GM18868 (cell line): Measurements from ENCODE around the gene RGS3.

Experiments
- ATAC-seq: cut with Tn5 transposase; IDR thresholded peaks from one replicate; pipeline ENCODE4 v1.9.1; 2021; ENCODE audit warnings: mild to moderate bottlenecking, moderate library complexity; ENCODE audit not compliant: unreplicated experiment

RGS3 gene

GRCh38 chr9:113464286-113464660 lies 746 bp downstream of the RGS3 start:
- no peak for ATAC-seq

GRCh38 chr9:113465599-113466140 lies 2.1 kb downstream of the RGS3 start:
- no peak for ATAC-seq

GRCh38 chr9:113467183-113467582 lies 3.7 kb downstream of the RGS3 start:
- no peak for ATAC-seq

GRCh38 chr9:113468716-113469448 lies 5.4 kb downstream of the RGS3 start:
- no peak for ATAC-seq

GRCh38 chr9:113471143-113471542 lies 7.6 kb downstream of the RGS3 start:
- ATAC-seq = no peak

- no peak for ATAC-seq
Measured at GRCh38 chr9:113471566-113471965, 8.0 kb downstream of the RGS3 start.

GRCh38 chr9:113472199-113472598 lies 8.7 kb downstream of the RGS3 start:
- no peak for ATAC-seq

GRCh38 chr9:113474360-113475028 lies 11.0 kb downstream of the RGS3 start:
- ATAC-seq = no peak

GRCh38 chr9:113475031-113475430 lies 11.5 kb downstream of the RGS3 start:
- no peak for ATAC-seq

- ATAC-seq = no peak
Measured at GRCh38 chr9:113475992-113476391, 12.5 kb downstream of the RGS3 start.

GRCh38 chr9:113476511-113476916 lies 13.0 kb downstream of the RGS3 start:
- no peak for ATAC-seq

GRCh38 chr9:113477058-113477457 lies 13.5 kb downstream of the RGS3 start:
- no peak for ATAC-seq

- no peak for ATAC-seq
Measured at GRCh38 chr9:113477661-113478060, 14.1 kb downstream of the RGS3 start.

- ATAC-seq = no peak
Measured at GRCh38 chr9:113479174-113479621, 15.7 kb downstream of the RGS3 start.

GRCh38 chr9:113480612-113481011 lies 17.1 kb downstream of the RGS3 start:
- ATAC-seq = no peak

GRCh38 chr9:113481176-113481787 lies 17.8 kb downstream of the RGS3 start:
- ATAC-seq = no peak

- ATAC-seq = no peak
Measured at GRCh38 chr9:113482341-113482740, 18.8 kb downstream of the RGS3 start.

- ATAC-seq = no peak
Measured at GRCh38 chr9:113482991-113483675, 19.6 kb downstream of the RGS3 start.

GRCh38 chr9:113483676-113484257 lies 20.2 kb downstream of the RGS3 start:
- no peak for ATAC-seq

GRCh38 chr9:113484258-113484730 lies 20.8 kb downstream of the RGS3 start:
- no peak for ATAC-seq

- ATAC-seq = no peak
Measured at GRCh38 chr9:113485761-113486115, 22.2 kb downstream of the RGS3 start.
